GM18861 (cell line): ENCODE results near the gene SRRD.
"Not testable (repeated sequence)": the region's sequence is repeated elsewhere in the genome, so short reads cannot be mapped to it uniquely, and the experiment has no call there.

Experiments
- ATAC-seq: cut with Tn5 transposase; IDR thresholded peaks from one replicate; pipeline ENCODE4 v1.9.1; 2021; ENCODE audit not compliant: unreplicated experiment

SRRD gene

DNA sequence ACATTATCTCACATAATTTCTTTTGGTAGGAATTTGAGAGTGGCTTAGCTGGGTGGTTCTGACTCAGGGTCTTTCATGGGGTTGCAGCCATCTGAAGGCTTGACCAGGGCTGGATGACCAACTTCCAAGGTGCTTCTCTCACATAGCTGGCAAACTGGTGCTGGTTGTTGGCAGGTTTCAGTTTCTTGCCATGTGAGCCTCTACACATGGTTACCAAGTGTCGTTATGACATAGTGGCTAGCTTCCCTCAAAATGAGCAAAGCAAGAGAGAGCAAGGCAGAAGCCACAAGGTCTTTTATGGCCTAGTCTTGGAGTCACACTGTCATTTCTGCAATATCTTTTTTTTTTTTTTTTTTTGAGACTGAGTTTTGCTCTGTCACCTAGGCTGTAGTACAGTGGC lies 32.8 kb downstream of the SRRD start:
- ATAC-seq, result no peak

DNA sequence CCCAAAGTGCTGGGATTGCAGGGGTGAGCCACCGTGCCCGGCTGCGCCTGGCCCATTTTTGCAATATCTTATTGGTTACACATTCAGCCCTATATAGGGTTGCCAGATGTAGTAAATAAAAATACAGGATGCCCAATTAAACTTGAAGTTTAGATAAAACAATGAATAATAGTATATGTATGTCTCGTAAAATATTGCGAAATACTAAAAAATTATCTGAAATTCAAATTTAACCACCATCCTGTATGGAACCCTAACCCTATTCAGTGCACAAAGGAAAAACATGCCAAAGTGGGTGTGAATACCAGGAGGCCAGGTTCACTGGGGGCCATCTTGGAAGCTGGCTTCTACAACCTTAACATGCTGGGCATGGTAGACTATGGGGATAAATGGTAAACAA lies 33.8 kb downstream of the SRRD start:
- ATAC-seq, result no peak

DNA sequence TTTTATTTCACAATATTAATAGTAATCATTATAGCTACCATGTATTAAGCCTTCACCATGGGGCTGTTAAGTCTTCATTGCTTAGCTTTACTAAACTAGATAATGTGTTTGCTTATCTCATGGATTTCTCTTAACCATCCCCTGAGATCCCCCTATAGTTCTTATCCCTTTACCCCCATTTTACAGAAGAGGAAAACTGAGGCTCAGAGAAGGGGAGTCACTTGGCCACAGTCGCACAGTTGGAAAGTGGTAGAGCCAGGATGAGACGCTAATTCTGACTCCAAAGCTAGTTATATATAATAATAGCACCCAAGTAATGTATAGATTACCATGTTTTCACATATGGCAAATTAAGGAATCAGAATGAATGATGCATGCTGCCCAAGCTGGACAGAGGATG lies 38.3 kb downstream of the SRRD start:
- ATAC-seq, result no peak

DNA sequence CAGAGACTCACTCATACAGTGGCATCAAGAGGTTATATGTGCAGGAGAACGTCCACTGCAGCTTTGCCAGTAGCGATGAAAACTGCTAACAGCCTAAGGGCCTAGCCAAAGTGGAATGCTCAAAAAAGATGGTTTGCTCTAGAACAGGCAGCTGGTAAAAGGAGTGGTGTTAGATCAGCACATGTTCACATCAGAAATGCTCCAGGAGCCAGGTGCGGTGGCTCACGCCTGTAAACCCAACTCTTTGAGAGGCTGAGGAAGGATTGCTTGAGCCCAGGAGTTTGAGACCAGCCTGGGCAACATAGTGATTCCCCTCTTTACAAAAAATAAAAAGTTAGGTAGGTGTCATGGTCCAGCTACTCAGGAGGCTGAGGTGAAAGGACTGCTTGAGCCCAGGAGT lies 38.9 kb downstream of the SRRD start:
- ATAC-seq, result no peak

DNA sequence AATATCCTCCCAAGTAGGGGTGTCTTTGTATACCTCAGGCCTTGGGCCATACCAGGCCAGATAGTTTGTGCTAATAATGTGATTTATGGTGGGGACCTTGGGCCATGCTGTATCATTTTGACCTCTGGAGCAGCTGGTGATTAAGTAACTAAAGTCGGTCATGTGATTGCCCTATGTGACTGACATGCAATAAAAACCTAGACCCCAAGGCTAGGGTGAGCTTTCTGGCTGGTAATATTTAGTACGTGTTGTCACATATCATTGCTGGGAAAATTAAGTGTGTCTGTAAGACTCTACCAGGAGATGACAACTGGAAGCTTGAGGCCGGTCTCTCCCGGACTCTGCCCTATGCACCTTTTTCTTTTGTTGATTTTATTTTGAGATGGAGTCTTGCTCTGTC lies 41.2 kb downstream of the SRRD start:
- no peak for ATAC-seq

DNA sequence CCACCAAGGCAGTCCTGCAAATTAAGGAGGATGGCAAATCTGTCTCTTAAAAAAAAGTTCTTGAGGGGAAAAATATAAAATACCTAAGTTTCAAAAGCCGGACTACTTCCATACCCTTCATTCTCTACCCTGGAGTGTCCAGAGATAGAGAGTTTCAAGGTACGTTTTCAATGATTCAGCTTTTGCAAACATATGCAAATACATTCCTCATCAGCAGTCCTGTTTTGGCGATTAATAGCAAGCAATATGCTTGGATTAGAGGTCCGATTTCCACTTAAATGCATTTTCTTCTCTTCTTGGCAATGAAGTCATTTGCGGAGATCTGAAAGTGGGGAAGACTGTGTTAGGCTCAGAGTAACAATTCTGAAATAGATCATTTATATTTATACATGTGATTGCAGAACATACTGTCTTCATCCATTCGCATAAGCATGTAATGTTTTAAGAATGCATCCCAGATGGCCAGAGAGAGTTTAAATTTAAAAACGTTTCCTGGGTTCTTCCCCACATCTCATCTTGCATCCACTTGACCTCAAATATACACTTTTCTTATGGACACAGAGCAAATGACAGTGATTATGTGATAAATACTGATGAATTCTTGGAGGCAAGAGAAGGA lies 42.4 kb downstream of the SRRD start:
- ATAC-seq, result no peak

DNA sequence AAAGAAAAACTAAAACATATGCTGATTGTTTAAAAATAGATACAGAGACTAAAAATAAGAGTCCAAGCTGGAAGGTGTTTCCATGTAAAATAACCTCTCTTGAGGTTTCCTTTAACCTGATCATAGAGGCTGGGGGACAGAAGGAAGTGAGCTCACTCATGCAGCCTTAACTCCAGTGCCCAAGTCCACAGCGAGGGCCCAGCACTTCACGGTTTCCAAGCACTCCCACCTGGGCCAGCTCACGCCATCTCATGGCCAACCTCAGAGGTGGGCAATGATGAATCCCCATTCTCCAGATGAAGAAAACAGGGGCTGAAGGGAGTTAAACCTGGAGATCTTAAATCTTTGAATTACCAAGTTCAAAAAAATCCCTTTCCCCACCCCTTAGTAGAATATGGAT lies 43.5 kb downstream of the SRRD start:
- no peak for ATAC-seq

DNA sequence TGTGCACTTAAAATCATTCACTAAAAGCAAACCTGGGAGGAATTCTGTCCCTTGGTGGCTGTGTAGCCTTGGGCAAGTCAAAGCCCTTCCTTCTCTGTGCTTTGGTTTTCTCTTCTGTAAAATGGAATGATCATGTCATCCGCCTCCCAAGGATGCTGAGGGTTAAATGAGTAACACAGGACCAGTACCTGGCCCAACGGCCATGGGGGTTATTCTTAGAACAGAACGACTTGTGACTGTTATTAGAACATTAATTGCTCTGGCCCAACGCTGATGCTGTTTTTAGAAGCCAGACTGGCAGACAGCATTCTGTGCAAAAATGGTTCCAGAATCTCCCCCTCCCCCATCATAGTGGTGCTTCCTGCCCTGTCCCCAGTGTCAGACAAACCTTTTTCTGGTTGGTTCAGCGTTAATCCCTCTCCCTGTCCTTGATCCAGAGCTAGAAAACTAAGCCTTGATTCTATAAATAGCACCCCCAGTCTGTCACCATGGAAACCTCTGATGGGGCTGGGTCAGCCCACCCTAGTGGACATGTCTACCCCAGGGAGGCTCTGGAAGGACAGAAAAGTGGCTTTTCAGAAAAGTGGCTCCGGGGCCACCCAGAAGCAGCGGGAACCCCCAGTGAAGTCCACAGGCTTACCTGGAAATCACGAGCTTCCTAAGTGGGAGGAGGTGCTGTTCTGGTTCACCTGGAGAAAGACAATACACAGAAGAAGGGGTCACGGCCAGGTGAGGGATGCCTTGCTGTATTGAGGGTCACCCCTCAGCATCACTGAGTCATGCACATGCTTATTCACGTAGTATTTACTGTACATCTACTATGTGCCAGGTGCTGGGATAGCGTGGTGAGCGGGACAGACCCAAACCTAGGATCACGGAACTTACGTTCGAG lies 44.1 kb downstream of the SRRD start:
- no peak for ATAC-seq

DNA sequence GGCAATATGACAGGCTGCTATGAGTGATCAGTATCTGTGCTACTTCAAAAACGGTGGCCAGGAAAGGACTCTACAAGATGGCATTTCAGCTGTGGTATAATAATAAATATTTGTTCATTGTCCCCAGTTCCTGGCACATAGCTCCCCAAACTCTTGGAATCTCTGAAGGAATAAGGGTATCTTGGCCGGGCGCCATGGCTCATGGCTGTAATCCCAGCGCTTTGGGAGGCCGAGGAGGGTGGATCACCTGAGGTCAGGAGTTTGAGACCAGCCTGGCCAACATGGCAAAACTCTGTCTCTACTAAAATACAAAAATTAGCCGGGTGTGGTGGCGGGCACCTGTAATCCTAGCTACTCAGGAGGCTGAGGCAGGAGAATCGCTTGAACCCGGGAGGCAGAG lies 44.8 kb downstream of the SRRD start:
- ATAC-seq, result not testable (repeated sequence)

DNA sequence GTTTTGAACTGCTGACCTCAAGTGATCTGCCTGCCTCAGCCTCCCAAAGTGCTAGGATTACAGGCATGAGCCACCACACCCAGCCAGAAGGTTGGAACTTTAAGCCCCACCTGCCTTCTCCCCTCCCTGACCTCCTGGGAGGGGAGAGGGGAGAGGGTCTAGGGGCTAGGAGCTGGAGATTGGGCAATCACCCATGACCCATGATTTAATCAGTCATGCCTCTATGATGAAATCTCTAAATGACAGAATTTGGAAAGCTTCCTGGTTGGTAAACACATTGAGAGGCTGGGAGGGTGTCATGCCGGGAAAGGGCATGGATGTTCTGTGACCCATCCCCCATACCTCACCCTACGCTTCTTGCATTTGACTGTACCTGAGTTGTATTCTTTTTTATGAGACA lies 45.7 kb downstream of the SRRD start:
- no peak for ATAC-seq

DNA sequence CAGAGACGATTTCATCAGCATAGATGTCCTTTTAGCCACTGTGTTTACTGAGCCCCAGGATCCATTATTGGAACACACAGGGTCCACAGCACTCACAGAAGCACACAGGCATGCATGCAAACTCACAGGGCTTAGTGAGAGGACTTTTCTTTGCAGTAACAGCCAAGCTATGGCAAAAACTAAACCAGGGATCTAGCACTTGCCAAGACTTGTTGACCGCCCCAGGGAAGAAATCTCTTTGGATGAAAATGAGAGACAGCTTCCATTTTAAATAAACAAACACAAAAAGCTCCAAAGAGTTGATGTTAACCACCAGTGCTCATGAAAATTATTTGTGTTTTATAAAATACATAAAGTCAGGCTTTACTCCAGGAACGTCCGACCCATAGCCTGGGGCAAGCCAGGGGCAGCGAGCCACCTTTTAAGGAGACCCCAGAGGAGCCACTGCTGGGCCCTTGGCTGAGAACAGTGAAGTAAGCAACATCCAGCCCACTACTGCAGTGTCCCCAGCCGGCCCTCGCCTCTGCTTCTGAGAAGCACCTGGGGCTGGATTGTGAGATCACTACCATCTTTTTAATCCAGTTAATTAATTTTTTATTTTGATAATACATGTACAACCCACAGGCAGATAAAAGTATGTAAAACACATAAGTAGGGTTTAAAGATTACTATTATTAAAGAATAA lies 50.6 kb downstream of the SRRD start:
- no peak for ATAC-seq

DNA sequence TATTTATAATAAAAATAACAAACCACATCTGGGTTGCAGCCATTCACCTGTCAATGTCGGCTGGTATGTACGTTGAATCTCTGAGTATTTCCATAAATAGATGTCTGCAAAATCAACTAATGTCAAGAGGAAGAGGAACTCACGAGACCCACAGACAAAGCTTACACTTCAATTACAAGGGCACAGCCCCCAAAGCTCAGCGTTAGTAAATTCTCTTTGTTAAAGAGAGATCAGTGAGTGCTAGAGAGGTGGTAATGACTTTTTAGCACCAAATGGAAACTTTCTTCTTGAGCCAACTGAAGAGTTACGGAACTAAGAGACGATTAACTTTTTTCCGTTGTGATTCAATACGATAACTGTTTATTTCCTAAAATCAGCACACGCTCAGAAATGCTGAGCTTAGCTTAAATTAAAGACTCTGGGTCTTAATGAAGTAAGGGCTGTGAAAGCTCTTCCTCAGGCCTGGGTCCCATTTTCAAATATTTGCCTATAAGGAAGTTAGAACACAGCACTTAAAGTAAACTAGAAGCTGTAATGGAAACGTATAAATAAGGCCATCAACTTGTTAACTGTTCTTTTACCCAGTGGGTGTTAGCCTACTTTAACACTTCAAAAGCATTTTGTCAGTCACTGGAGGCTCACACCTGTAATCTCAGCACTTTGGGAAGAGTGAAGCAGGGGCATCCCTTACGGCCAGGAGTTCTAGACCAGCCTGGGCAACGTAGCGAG lies 51.4 kb downstream of the SRRD start:
- ATAC-seq, result no peak

DNA sequence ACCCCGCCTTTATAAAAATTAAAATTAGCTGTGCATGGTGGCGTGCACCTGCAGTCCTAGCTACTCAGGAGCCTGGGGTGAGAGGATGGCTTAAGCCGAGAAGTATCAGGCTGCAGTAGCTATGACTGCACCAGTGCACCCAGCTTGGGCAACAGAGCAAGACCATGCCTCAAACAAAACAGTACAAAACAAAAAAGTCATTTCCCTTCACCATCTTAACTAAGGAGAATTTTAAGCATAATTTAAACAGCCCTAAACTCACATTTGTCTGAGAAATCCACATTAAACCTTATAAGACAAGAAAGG lies 51.9 kb downstream of the SRRD start:
- ATAC-seq, result no peak

DNA sequence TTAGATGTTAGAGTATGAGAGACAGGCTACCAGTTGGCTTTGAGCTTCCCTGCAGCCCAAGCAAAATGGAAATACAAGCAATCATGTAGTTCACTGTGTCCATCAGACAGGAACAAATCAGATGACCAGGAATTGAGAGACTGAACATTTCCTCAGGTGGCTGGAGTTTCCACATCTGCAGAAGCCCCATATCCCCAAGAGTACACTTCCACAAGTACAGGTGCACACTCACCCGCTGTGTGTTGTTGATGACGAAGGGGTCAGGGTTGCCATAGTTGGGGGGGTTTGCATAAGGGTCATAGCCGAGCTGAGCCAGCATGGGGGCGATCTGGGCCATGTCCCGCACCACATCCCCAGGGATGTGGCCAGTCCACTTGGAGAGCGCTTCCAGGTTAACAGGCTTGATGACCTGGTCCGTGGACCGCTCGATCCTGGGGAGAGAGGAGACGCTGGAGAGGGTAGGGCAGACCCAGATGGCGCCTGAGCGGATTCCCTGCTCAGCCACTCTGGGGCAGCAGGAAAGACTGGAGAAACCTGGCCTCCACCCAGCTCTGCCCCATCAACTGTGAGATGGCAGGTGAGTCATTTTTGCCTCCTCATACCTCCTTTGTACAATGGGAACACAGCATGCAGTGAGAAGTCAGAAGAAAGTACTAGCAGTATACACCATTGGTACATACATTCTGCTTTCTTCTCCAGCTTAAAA lies 52.5 kb downstream of the SRRD start:
- no peak for ATAC-seq

DNA sequence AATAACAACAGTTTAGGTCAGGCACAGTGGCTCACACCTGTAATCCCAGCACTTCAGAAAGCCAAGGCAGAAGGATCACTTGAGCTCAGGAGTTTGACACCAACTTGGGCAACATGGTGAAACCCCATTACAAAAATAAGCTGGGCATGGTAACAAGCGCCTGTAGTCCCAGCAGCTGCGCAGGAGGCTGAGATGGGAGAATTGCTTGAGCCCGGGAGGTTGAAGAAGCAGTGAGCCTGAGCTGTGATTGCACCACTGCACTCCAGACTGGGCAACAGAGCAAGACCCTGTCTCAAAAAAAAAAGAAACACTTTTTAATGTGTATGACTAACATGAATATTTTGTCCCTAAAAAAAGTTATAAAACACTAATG lies 53.1 kb downstream of the SRRD start:
- no peak for ATAC-seq

DNA sequence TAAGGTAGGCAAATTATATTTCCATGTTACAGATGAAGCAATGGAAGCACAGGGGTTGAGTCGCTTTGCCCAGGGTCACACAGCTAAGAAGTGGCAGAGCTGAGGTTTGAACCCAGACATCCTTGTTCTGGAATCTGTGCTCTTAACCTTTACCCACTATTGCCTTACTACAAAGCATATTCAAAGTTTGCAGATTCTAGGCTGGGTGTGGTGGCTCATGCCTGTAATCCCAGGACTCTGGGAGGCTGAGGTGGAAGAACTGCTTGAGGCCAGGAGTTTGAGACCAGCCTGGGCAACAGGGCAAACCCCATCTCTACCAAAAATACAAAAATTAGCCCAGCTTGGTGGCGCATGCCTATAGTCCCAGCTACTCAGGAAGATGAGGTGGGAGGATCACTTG lies 56.4 kb downstream of the SRRD start:
- ATAC-seq, result no peak

DNA sequence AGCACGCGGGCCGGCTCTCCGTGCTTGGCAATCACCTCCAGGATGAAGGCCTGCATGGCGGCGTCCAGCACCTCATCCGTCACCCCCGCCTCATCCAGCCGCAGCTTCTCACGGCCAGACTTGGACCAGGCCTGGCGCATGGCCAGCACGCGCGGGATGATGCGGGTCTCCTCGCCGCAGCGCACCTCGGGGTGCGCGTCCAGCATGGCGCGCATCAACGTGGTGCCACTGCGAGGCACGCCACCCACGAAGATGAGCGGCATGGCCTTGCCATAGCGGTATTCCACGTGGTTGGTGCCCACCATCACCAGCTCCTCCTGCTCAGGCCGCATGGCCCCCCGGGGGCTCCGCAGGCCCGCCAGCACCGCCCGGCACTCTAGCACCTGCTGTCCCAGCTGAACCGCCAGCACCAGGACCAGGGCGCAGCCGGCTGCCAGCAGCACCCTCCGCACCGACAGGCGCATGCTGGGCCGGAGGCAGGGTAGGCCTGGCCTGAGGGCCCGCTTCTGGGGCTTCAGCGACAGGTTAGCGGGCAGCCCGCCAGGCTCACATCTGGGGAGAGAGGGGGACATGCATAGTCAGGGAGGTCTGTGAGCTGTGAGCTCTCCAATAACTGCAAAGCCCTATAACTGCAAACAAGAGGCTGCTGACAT lies 57.6 kb downstream of the SRRD start:
- no peak for ATAC-seq

DNA sequence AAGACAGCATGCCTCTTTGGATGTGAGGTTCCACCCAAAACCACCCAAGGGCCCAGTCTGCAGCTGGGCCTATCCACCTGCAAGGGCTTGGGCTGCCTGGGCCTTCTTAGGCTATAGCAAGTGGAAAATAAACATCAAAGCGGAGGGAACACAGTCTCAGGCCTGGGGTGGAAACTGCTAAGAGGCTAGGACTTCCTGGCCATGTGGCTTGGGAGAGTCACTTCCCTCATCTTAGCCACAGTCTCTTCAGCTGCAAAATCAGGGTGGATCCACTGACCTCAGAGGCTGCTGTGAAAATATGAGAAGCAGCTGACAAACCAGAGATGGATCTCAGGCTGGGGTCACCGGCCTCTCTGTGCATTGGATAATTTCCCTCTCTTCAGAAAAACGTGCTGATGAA lies 59.2 kb downstream of the SRRD start:
- no peak for ATAC-seq
